ENCODE results near the gene SHKBP1.

SHKBP1 gene

DNA sequence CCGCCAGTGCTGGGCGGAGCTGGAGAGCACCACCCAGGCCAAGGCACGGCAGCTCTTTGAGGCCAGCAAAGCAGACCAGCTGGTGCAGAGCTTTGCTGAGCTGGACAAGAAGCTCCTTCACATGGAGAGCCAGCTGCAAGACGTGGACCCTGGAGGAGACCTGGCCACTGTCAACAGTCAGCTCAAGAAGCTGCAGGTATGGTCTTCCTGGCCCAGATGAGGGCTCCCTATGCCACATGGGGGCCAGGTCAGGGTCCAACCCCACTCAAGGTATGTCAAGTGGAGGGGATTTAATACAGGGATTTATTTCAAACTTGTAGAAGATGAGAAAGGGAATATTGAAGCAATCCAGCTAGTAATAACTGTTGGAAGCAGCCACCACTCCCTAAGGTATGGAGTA is 42.5 kb upstream of the SHKBP1 start:
- no peaks in the 10 kb centered on the region for H3F3A ChIP-seq (ENCODE audit: control insufficient read depth, insufficient read depth)
- no peaks in the 10 kb centered on the region for H3K9me2 ChIP-seq (replicated peaks; ENCODE audit: control insufficient read depth, low read length)
- H4K20me1 ChIP-seq (ENCODE audit: control insufficient read depth, insufficient read depth, low read depth, low read length), result no peaks in the 10 kb centered on the region
- H3K4me3 ChIP-seq (ENCODE audit: low read length), result no peak overlapping the region
- H3K36me3 ChIP-seq (ENCODE audit: control insufficient read depth, low read length), result no peaks in the 10 kb centered on the region
- peaks cover 10% of the 10 kb centered on the region for H3K4me1 ChIP-seq (ENCODE audit: control insufficient read depth, low read length)
- no peak for TF ChIP-seq EZH2phosphoT487 (IDR thresholded peaks at IDR 0.05; ENCODE audit: borderline replicate concordance, low read length)
- TF ChIP-seq, protein P1, sequence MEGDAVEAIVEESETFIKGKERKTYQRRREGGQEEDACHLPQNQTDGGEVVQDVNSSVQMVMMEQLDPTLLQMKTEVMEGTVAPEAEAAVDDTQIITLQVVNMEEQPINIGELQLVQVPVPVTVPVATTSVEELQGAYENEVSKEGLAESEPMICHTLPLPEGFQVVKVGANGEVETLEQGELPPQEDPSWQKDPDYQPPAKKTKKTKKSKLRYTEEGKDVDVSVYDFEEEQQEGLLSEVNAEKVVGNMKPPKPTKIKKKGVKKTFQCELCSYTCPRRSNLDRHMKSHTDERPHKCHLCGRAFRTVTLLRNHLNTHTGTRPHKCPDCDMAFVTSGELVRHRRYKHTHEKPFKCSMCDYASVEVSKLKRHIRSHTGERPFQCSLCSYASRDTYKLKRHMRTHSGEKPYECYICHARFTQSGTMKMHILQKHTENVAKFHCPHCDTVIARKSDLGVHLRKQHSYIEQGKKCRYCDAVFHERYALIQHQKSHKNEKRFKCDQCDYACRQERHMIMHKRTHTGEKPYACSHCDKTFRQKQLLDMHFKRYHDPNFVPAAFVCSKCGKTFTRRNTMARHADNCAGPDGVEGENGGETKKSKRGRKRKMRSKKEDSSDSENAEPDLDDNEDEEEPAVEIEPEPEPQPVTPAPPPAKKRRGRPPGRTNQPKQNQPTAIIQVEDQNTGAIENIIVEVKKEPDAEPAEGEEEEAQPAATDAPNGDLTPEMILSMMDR (IDR thresholded peaks at IDR 0.05; ENCODE audit: low read depth, low read length, poor library complexity, severe bottlenecking), result no peak
- H3K4me2 ChIP-seq (ENCODE audit: low read length), result no peak overlapping the region
- H3K27ac ChIP-seq (ENCODE audit: low read depth, low read length), result no peak overlapping the region
- H3K27me3 ChIP-seq (ENCODE audit: control insufficient read depth, low read length), result peaks cover 10% of the 10 kb centered on the region; the same call in 1 of the 2 replicates
- no peaks in the 10 kb centered on the region for H3K79me2 ChIP-seq (ENCODE audit: control insufficient read depth, low read length)
- no peaks in the 10 kb centered on the region for H3K9me3 ChIP-seq (ENCODE audit: control insufficient read depth, insufficient read depth, low read length)

DNA sequence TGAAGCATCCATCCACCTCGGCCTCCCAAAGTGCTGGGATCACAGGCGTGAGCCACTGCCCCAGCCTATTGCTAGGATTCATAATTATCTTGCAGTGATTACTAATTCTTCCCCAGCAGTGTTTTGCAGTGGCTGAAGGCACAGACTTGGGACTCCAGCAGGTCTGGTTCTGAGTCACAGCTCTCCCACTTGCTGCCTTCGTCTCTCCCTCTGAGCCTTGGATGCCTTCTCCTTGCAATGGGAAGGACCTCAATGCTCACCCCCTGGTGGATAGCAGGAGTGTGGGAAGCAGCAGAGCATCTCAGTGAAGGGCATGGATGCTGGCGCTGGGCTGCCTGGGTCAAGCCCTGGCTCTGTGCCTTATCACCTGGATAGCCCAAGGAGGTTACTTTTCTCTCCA is 37.6 kb upstream of the SHKBP1 start:
- TF ChIP-seq, protein P1 (IDR thresholded peaks at IDR 0.05; ENCODE audit: low read depth, low read length, poor library complexity, severe bottlenecking), result no peak
- TF ChIP-seq EZH2phosphoT487 (IDR thresholded peaks at IDR 0.05; ENCODE audit: borderline replicate concordance, low read length), result no peak

DNA sequence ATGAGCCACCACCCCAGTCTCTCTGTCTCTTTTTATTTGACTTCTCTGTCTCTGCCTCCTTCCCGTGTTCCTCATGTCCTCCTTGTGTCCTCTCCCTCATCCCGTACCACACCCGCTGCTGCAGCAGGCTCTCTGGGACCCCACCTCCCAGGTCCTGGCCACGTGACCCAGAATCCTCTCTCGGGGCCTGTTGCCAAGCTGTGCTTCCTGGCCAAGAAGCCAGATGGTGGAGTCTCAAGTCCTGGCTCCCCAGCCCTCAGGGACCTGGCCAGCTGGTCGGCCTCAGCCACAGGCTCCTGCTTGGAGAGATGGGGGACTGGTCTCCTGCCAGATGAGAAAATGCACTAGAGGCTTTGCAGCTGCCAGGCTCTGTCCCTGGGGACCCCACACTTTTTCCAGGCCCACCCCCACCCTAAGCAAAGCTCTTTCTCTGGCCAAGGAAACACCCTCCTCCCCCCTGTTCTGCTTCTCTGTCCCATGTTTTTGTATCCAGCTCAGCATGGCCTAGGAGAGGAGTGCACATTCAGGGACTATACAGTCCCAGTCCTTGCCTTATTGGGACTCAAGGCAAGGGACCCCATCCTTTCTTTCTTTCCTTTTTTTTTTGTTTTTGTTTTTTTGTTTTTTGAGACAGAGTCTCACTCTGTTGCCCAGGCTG is 34.3 kb upstream of the SHKBP1 start:
- Histone ChIP-seq H3K27ac (ENCODE audit: low read depth, low read length) (no peak overlapping the region), H3K4me2 (ENCODE audit: low read length) (no peak overlapping the region), H3K9me3 (ENCODE audit: control insufficient read depth, insufficient read depth, low read length) (no peaks in the 10 kb centered on the region; the same call in 1 of the 2 replicates), H3K9me2 (replicated peaks; ENCODE audit: control insufficient read depth, low read length) (no peaks in the 10 kb centered on the region), H3K4me3 (ENCODE audit: low read length) (no peak overlapping the region), H3K36me3 (ENCODE audit: control insufficient read depth, low read length) (no peaks in the 10 kb centered on the region), H4K20me1 (ENCODE audit: control insufficient read depth, insufficient read depth, low read depth, low read length) (no peaks in the 10 kb centered on the region), H3F3A (ENCODE audit: control insufficient read depth, insufficient read depth) (no peaks in the 10 kb centered on the region), H3K4me1 (ENCODE audit: control insufficient read depth, low read length) (no peaks in the 10 kb centered on the region), H3K27me3 (ENCODE audit: control insufficient read depth, low read length) (no peaks in the 10 kb centered on the region), H3K79me2 (ENCODE audit: control insufficient read depth, low read length) (no peaks in the 10 kb centered on the region)
- no peak for TF ChIP-seq EZH2phosphoT487 (IDR thresholded peaks at IDR 0.05; ENCODE audit: borderline replicate concordance, low read length)
- TF ChIP-seq, protein P1 (IDR thresholded peaks at IDR 0.05; ENCODE audit: low read depth, low read length, poor library complexity, severe bottlenecking), result no peak

More for the DNA sequence above, 37.6 kb upstream of the SHKBP1 start:
- no peaks in the 10 kb centered on the region for H3K9me2 ChIP-seq (replicated peaks; ENCODE audit: control insufficient read depth, low read length)
- no peaks in the 10 kb centered on the region for H3K79me2 ChIP-seq (ENCODE audit: control insufficient read depth, low read length)
- H3K27ac ChIP-seq (ENCODE audit: low read depth, low read length), result no peak overlapping the region
- H4K20me1 ChIP-seq (ENCODE audit: control insufficient read depth, insufficient read depth, low read depth, low read length), result no peaks in the 10 kb centered on the region
- H3K4me3 ChIP-seq (ENCODE audit: low read length), result no peak overlapping the region
- no peaks in the 10 kb centered on the region for H3K4me1 ChIP-seq (ENCODE audit: control insufficient read depth, low read length)
- no peaks in the 10 kb centered on the region for H3K36me3 ChIP-seq (ENCODE audit: control insufficient read depth, low read length)
- no peaks in the 10 kb centered on the region for H3F3A ChIP-seq (ENCODE audit: control insufficient read depth, insufficient read depth)
- H3K9me3 ChIP-seq (ENCODE audit: control insufficient read depth, insufficient read depth, low read length), result no peaks in the 10 kb centered on the region
- no peaks in the 10 kb centered on the region; the same call in 1 of the 2 replicates for H3K27me3 ChIP-seq (ENCODE audit: control insufficient read depth, low read length)
- H3K4me2 ChIP-seq (ENCODE audit: low read length), result no peak overlapping the region

Measured in DOHH2 (cell line).